NCI-H1694 treated with DMSO at 0.1 percent for 48 hours (cell line): ENCODE data around the gene OR6B1.

ENCODE experiments used
- DNase-seq: peaks from one replicate; lab custom pipeline; 2025; lab: John Stamatoyannopoulos, UW

Gene OR6B1

GRCh38 chr7:144000020-144000419, at the start of gene OR6B1:
Gene OR6B1 (plus strand): TSS chr7:144000320. CDS start chr7:144003997, 3,677 bp downstream.
- DNase-seq = no peak

DNA sequence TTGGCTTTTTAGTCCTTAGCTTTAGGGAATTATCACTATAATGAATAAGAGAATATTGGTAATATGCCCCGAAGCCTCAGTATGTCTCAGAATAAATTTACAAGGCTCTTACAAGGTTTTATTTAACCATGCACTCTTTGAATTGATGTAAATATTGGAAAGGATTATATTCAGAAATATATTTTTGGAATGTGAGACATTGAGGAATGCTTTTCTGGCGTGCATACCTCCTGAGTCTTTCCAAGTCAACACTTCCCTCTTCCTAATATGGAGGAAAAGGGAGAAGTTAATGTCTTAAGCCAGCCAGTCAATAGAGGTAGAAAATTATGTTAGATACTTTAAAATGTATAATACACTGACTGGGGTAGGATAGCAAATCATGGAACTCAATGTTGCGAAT, 46.7 kb upstream of the OR6B1 start:
- no peak for DNase-seq

DNA sequence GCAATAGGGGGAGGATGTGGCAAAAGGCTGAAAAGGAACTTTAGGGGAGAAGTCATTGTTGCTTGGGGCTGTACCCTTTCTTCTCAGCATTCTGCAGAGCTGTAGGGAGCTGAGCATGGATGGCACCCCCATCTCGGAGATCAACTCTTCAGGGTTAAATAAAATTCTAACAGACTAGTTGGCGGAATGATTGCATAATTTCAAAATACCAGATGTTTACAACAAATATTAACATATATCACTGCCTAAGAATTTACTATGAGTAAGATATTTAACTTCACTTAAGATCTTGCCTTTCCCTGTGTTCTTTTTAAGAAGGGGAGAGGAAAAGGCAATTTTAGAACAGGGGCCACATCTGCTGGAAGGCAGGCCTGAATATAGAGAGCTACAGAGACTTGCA, 46.0 kb upstream of the OR6B1 start:
- DNase-seq = no peak

DNA sequence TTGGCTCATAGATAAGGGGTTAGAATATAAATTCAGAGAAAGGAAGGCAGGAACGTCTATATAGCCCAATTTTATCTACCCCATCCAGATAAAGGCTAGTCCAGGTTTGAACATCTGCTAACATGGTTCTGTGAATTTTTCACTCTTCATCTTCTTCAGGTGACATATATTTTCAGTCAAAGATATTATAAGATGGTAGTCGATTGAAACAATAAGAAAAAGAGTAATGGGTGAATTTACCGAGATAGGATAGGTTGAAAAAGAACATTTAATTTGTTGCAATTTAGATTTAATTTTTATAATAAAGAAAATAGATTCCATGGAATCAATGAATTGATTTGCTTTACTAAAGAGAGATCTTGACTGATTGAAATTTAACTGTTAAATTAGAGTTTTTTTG, 45.6 kb upstream of the OR6B1 start, which contains the start of gene OR2F1:
OR2F1 (plus strand) TSS at position 301 of the 400 bp plus-strand sequence. CDS start 5,127 bp downstream, outside the sequence.
- no peak for DNase-seq

- no peak for DNase-seq
Measured at GRCh38 chr7:143958781-143959180, 41.3 kb upstream of the OR6B1 start.

DNA sequence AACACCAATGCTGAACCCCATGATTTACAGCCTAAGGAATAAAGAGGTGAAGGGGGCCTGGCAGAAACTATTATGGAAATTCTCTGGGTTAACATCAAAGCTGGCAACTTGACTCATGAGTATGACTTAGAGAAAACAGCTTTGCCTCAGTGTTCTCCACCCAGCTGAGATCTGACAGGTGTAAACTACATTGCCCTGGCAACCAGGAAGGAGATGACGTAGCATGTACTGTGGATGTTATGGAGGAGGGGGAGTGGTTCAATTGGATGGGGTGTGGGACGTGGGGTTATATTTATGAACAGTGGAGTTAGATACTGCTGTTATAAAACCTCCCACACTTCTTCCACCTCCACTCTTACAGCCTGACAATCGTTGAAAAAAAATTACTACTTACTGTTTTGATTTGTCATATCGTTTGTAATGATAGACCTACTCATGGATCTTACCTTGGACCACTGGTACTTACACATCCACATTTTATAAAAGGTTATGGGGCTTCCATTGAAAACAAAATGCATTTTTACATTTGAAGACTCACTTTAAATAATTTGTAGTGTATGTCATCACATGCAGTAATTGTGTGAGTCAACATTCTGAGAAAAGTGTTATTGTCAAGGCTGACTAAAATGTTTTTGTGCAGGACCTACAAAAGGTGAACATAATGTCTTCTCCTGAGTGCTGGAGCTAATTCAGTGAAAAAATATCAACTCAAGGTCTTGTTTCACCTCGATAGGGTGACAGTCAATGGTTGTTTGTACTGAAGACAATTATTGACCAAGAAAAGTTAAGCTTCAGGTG, 39.1 kb upstream of the OR6B1 start:
- no peak for DNase-seq

DNA sequence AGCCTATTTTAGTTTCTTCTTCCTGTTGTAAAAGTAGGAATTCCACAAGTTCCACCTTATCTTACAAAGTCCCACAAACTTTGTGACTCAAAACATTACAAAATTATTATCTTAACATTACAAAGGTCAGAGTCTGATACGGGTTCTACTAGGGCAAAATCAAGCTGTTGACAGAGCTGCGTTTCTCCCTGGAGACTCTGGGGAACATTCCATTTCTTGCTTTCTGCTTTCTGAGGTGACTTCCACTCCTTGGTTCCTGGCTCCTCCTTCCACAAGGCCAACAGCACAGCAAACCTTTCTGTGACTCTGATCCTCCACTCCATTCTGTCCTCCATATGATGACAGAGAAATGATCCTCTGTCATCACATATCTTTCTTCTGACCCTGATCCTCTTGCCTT, 34.8 kb upstream of the OR6B1 start:
- no peak for DNase-seq

GRCh38 chr7:143967398-143967797, 32.7 kb upstream of the OR6B1 start:
- no peak for DNase-seq

GRCh38 chr7:143973870-143974416, 26.2 kb upstream of the OR6B1 start:
- no peak for DNase-seq

- no peak for DNase-seq
Measured at GRCh38 chr7:143974459-143974858, 25.7 kb upstream of the OR6B1 start.

DNA sequence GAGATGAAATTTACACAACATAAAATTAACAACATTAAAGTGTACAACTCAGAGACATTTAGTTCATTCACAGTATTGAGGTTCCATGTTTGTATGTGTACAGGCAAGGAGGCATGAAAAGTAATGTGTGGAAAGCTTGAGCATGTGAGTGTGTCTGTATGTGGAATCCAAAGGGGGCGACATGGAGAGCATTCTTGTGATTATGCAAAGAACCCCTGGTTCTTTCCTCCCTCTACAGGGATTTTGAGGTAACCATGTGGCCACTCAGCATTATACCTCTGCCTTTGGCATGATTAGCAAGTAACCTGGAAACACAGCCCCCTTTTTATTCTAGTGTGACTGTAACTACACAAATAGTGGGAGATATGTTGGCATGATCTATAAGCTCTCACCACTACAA, 24.5 kb upstream of the OR6B1 start:
- DNase-seq = no peak

DNA sequence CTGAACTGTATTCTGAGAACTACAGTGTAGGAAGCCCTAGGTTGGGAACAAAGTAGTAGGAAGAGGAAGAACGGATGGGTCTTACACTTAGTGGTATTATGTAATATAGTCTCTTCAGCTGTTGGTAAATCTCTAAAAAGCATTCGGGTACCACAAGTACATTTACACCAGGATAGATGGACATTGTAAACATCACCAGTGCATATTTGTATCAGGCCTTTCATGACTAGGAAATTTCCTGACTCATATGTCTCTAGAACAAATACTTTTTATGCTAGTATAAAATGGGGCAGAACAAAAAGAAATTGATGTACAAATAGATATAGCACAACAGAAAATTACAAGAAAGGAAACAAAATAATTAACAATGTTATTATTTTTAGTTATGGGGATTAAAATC, 21.5 kb upstream of the OR6B1 start:
- DNase-seq = no peak

GRCh38 chr7:143979359-143979758, 20.8 kb upstream of the OR6B1 start:
- no peak for DNase-seq

- DNase-seq = no peak
Measured at GRCh38 chr7:143979998-143980397, 20.1 kb upstream of the OR6B1 start.

DNA sequence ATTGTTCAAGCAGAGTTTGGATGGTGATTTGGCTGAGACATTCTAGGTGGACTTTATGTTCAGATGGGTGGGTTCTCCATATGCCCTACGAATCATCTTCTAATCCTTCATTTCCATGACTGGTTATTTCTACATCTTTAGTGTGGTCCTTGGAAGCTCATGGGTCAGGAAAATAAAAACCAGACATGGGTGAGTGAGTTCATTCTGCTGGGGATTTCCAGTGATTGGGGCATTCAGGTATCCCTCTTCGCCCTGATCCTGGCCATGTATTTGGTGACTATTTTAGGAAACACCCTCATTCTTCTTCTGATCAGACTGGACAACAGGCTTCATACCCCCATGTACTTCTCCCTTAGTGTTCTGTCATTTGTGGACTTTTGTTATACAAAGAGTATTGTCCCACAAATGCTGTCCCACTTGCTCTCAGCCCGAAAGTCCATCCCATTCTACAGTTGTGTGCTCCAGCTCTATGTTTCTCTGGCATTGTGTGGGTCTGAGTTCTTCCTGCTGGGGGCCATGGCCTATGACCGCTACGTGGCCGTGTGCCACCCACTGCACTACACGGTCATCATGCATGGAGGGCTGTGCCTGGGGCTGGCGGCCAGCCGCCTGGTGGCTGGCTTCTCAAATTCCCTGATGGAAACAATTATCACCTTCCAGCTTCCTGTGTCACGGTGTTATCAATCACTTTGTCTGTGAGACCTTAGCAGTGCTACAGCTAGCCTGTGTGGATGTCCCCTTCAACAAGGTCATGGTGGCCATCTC, 19.2 kb upstream of the OR6B1 start:
- DNase-seq = no peak

DNA sequence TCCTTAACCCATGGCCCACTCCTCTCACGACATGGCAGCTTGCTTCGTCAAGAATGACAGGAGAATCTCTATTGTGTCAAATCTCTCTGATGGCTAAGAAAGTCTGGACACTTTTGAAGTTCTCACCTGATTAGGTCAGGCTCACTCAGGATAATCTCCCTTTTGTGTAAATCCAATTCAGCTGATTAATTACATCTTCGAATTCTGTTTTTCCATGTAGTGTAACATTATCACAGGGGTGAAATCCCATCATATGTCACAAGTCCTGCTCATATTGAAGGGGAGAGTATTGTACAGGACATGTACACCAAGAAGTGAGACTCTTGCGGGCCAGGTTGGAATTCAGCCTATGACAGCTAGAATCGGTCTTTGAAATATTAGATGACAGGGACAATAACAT, 16.2 kb upstream of the OR6B1 start:
- DNase-seq = no peak

- DNase-seq = no peak
Measured at GRCh38 chr7:143987513-143987912, 12.6 kb upstream of the OR6B1 start.

- DNase-seq = no peak
Measured at GRCh38 chr7:143988976-143989745, 11.0 kb upstream of the OR6B1 start.

DNA sequence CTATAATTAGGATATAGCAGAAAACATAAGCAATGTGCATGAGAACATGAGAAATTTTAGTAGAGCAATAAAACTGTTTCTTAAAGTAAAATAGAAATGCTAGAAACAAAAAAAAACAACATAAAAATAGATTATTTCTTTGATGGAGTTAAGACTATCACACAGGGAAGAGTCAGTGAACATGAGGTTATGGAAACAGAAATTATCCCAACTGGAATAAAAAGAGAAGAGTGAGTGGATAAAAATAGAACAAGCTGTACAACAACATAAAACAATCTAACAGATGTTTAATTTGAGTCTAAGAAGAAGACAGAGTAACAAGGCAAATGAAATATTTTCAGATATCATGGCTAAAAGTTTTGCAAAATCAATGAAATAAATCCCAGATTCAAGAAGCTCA, 7.5 kb upstream of the OR6B1 start:
- DNase-seq = no peak

- DNase-seq = no peak
Measured at GRCh38 chr7:143993924-143994323, 6.2 kb upstream of the OR6B1 start.

GRCh38 chr7:144001543-144001942, 1.4 kb downstream of the OR6B1 start:
- DNase-seq = no peak

GRCh38 chr7:144004703-144005102, 4.6 kb downstream of the OR6B1 start:
- no peak for DNase-seq
